BJ (cell line): ENCODE data around the gene KCNIP1. TPM values are rescaled to one million over a fixed set of nuclear protein-coding genes. Genes with fewer than 3 reads are reported as not detected.

Experiments
- CTCF ChIA-PET: fragments of 350-600 bp; formaldehyde crosslinking; extraction: SDS; loops from one replicate; lab custom pipeline; 2021; ENCODE audit warnings: antibody characterized with exemption, inconsistent platforms; lab: Yijun Ruan, JAX
- POLR2A ChIA-PET: fragments of 300-600 bp; sonication (Branson Sonifier 250); formaldehyde crosslinking; extraction: SDS; loops from one replicate; lab custom pipeline; 2021; ENCODE audit warnings: antibody characterized with exemption; lab: Charles Lee
- DNase-seq: peaks from one replicate; pipeline ENCODE4 v3.0.0-alpha.2; 2011; ENCODE audit warnings: low read depth
- H3K27me3 ChIP-seq: 2 replicates; pipeline ENCODE4 v1.6.0; 2011; ENCODE audit warnings: low read length; ENCODE audit not compliant: control insufficient read depth, insufficient read depth
- H3K36me3 ChIP-seq: 2 replicates; pipeline ENCODE4 v1.5.1; 2011; ENCODE audit warnings: low read length; ENCODE audit not compliant: control insufficient read depth, insufficient read depth
- H3K4me3 ChIP-seq: 2 replicates; pipeline ENCODE4 v1.5.1; 2011; ENCODE audit warnings: low read depth, mild to moderate bottlenecking, control low read depth, low read length
- CTCF ChIP-seq: IDR thresholded peaks from 2 replicates; pipeline ENCODE4 v1.5.1; 2011; ENCODE audit warnings: low read depth, mild to moderate bottlenecking, control low read depth, inconsistent platforms, low read length, moderate library complexity; ENCODE audit not compliant: insufficient read depth
- polyA plus RNA-seq: library from polyadenylated mRNA; depleted of rRNA; stranded (reverse); fragments of >200 nt; gene quantifications from 2 replicates; pipeline ENCODE4 v1.2.3, GENCODE V29; 2011

The KCNIP1 gene
- polyA plus RNA-seq, 1 experiment, result not detected

- CTCF ChIA-PET, result no interaction called here
- no peak for DNase-seq
Observed at GRCh38 chr5:170739446-170739845, 235.6 kb downstream of the KCNIP1 start.

GRCh38 chr5:170740551-170741205 lies 236.9 kb downstream of the KCNIP1 start:
- peaks cover 4% of the 10 kb centered on the region; the same call in 1 of the 2 replicates for H3K27me3 ChIP-seq
- POLR2A ChIA-PET, result no interaction called here
- CTCF ChIA-PET, result interaction anchor here (10.9 kb wide), 1 partner anchor 50 kb away, joined by 220 read pairs; no protein-coding TSS in a partner anchor
- no peak overlapping the region for H3K4me3 ChIP-seq
- no peaks in the 10 kb centered on the region for H3K36me3 ChIP-seq
- DNase-seq, result no peak
- no peak for TF ChIP-seq CTCF

More at GRCh38 chr5:170739446-170739845, 235.6 kb downstream of the KCNIP1 start:
- H3K36me3 ChIP-seq, result no peaks in the 10 kb centered on the region
- peaks cover 4% of the 10 kb centered on the region; the same call in 1 of the 2 replicates for H3K27me3 ChIP-seq
- H3K4me3 ChIP-seq, result no peak overlapping the region
- POLR2A ChIA-PET, result no interaction called here
- TF ChIP-seq CTCF, result no peak

GRCh38 chr5:170741801-170742200 lies 238.0 kb downstream of the KCNIP1 start:
- no peak for DNase-seq
- no peak for TF ChIP-seq CTCF
- ChIA-PET CTCF (interaction anchor here (10.9 kb wide), 1 partner anchor 49 kb away, joined by 220 read pairs; no protein-coding TSS in a partner anchor), POLR2A (no interaction called here)
- Histone ChIP-seq H3K4me3 (no peak overlapping the region), H3K36me3 (no peaks in the 10 kb centered on the region), H3K27me3 (peaks cover 4% of the 10 kb centered on the region; the same call in 1 of the 2 replicates)

GRCh38 chr5:170743876-170744212 lies 240.0 kb downstream of the KCNIP1 start:
- ChIA-PET POLR2A (no interaction called here), CTCF (interaction anchor here (0.7 to 10.9 kb wide), 13 partner anchors 9 to 599 kb away, joined by 3 to 220 read pairs (median 3); no protein-coding TSS in a partner anchor)
- Histone ChIP-seq H3K4me3 (no peak overlapping the region), H3K36me3 (no peaks in the 10 kb centered on the region), H3K27me3 (peaks cover 5% of the 10 kb centered on the region; the same call in 1 of the 2 replicates)
- DNase-seq, result no peak
- TF ChIP-seq CTCF, result no peak

GRCh38 chr5:170745481-170746071 lies 241.8 kb downstream of the KCNIP1 start:
- Histone ChIP-seq H3K36me3 (no peaks in the 10 kb centered on the region), H3K4me3 (no peak overlapping the region), H3K27me3 (peaks cover 5% of the 10 kb centered on the region; the same call in 1 of the 2 replicates)
- ChIA-PET POLR2A (no interaction called here), CTCF (interaction anchor here (0.9 to 10.9 kb wide), 15 partner anchors 11 to 597 kb away, joined by 3 to 220 read pairs (median 7); no protein-coding TSS in a partner anchor)
- DNase-seq, result no peak
- no peak for TF ChIP-seq CTCF
